Lower leg skin (tissue), 3 donors: ENCODE results near the gene HTATSF1.

ENCODE experiments used
- CTCF ChIP-seq, 3 donors: fragments of 450-650 bp; IDR thresholded peaks; one replicate each; pipeline ENCODE4 v1.5.1; 2016; ENCODE audit warnings: antibody characterized with exemption in 3 of 3, mild to moderate bottlenecking in 3 of 3, moderate library complexity in 2 of 3
- POLR2A ChIP-seq, 2 donors: fragments of 450-650 bp; IDR thresholded peaks; one replicate each; pipeline ENCODE4 v1.6.1; 2016 to 2017; ENCODE audit warnings: antibody characterized with exemption in 2 of 2, mild to moderate bottlenecking in 1 of 2, moderate library complexity in 1 of 2

- TF ChIP-seq POLR2A (IDR thresholded peaks at IDR 0.05) = no peak
- no peak for TF ChIP-seq CTCF (IDR thresholded peaks at IDR 0.05)
Observed at GRCh38 chrX:136488706-136489105, 8.7 kb upstream of the HTATSF1 start.
